H1 (cell line): ENCODE measurements around the gene GTF2A2. TPM values are rescaled to one million over a fixed set of nuclear protein-coding genes. Genes with fewer than 3 reads are reported as not detected.
A peak's percentile ranks its signal among the peaks of the same experiment; 100 is the strongest.

ENCODE experiments used
- CTCF ChIA-PET: fragments of 300-600 bp; sonication (Branson Sonifier 250); formaldehyde crosslinking; loops from one replicate; lab custom pipeline; 2021; ENCODE audit not compliant: partially characterized antibody; lab: Charles Lee
- POLR2A ChIA-PET: fragments of 300-600 bp; sonication (Branson Sonifier 250); formaldehyde crosslinking; loops from one replicate; lab custom pipeline; 2021; ENCODE audit warnings: inconsistent platforms; ENCODE audit not compliant: partially characterized antibody; lab: Charles Lee
- DNase-seq, 2 experiments: peaks; one replicate each; pipeline versions ENCODE4 v3.0.0 to v3.0.0-alpha.2; 2010 to 2022; ENCODE audit warnings: low spot score in 2 of 2, low read depth in 1 of 2, mixed read lengths in 1 of 2
- FAIRE-seq: peaks from 2 replicates; lab custom pipeline; 2011; peaks lifted over from hg19 to GRCh38; lab: Jason Lieb, UNC
- H2AFZ ChIP-seq: 2 replicates; pipeline ENCODE4 v1.8.1; 2012; ENCODE audit warnings: low read length, inconsistent platforms
- H2AK5ac ChIP-seq: 2 replicates; pipeline ENCODE4 v1.6.1; 2013; ENCODE audit warnings: low read depth, low read length
- H2BK120ac ChIP-seq: replicated peaks from 2 replicates; pipeline ENCODE3; 2013; ENCODE audit warnings: low read depth, low read length, inconsistent platforms
- H2BK12ac ChIP-seq: 2 replicates; pipeline ENCODE4 v1.6.1; 2013; ENCODE audit warnings: low read depth, low read length
- H2BK15ac ChIP-seq: 2 replicates; pipeline ENCODE4 v1.6.1; 2013; ENCODE audit warnings: low read length
- H2BK20ac ChIP-seq: 2 replicates; pipeline ENCODE4 v1.6.1; 2013; ENCODE audit warnings: low read length
- H2BK5ac ChIP-seq: 2 replicates; pipeline ENCODE4 v1.6.1; 2013; ENCODE audit warnings: low read depth, low read length
- H3K14ac ChIP-seq: 2 replicates; pipeline ENCODE4 v1.6.1; 2013; ENCODE audit warnings: inconsistent platforms; ENCODE audit not compliant: insufficient read length
- H3K18ac ChIP-seq: 2 replicates; pipeline ENCODE4 v1.6.1; 2013; ENCODE audit warnings: low read length; ENCODE audit errors: extremely low read depth
- H3K23ac ChIP-seq: 2 replicates; pipeline ENCODE4 v1.6.1; 2013; ENCODE audit warnings: inconsistent platforms; ENCODE audit not compliant: insufficient read length
- H3K23me2 ChIP-seq: 2 replicates; pipeline ENCODE4 v1.6.1; 2013; ENCODE audit warnings: low read depth, low read length
- H3K27ac ChIP-seq: 2 replicates; pipeline ENCODE4 v1.6.1; 2011; ENCODE audit warnings: low read depth, low read length, inconsistent platforms
- H3K27me3 ChIP-seq, 4 experiments: replicated peaks in 1 of 4; 1 replicate in 1 of 4; 2 replicates in 3 of 4; pipeline versions ENCODE4 v1.6.1 to v1.8.1; 2011 to 2013; ENCODE audit warnings: low read length in 3 of 4, mild to moderate bottlenecking in 3 of 4, inconsistent platforms in 2 of 4, mixed read lengths in 2 of 4, moderate library complexity in 1 of 4; ENCODE audit not compliant: control insufficient read depth in 3 of 4, insufficient read depth in 3 of 4; ENCODE audit errors: extremely low read depth in 1 of 4
- H3K36me3 ChIP-seq, 4 experiments: 2 replicates each; pipeline versions ENCODE4 v1.6.1 to v1.8.1; 2011 to 2013; ENCODE audit warnings: mild to moderate bottlenecking in 4 of 4, low read length in 3 of 4, moderate library complexity in 2 of 4, control low read depth in 1 of 4, inconsistent platforms in 1 of 4; ENCODE audit not compliant: insufficient read depth in 4 of 4, control insufficient read depth in 2 of 4
- H3K4ac ChIP-seq: replicated peaks from 2 replicates; pipeline ENCODE3; 2013; ENCODE audit warnings: low read length, low read depth, mixed read lengths, inconsistent platforms; ENCODE audit not compliant: insufficient read length
- H3K4me1 ChIP-seq, 4 experiments: replicated peaks in 1 of 4; 1 replicate in 1 of 4; 2 replicates in 3 of 4; pipeline versions ENCODE4 v1.6.1 to v1.8.1; 2011 to 2013; ENCODE audit warnings: low read length in 3 of 4, inconsistent platforms in 2 of 4, mixed read lengths in 1 of 4; ENCODE audit not compliant: insufficient read depth in 4 of 4, control insufficient read depth in 3 of 4
- H3K4me2 ChIP-seq, 2 experiments: 2 replicates each; pipeline versions ENCODE4 v1.6.1 to v1.8.1; 2011 to 2013; ENCODE audit warnings: low read depth in 2 of 2, low read length in 2 of 2, control low read depth in 1 of 2, inconsistent platforms in 1 of 2, mild to moderate bottlenecking in 1 of 2; ENCODE audit not compliant: insufficient read depth in 1 of 2
- H3K4me3 ChIP-seq, 4 experiments: fragments of 200-600, 300-600 bp in 1 of 4; sonication (generic), shearing (Covaris generic), sonication (Bioruptor Twin) in 1 of 4; 2 replicates each; pipeline versions ENCODE4 v1.5.1 to v1.8.1; 2011 to 2016; ENCODE audit warnings: low read length in 4 of 4, low read depth in 3 of 4, control low read depth in 2 of 4, inconsistent platforms in 2 of 4, mild to moderate bottlenecking in 2 of 4, mixed read lengths in 1 of 4, moderate library complexity in 1 of 4; ENCODE audit not compliant: insufficient read depth in 2 of 4; ENCODE audit errors: extremely low read depth in 1 of 4
- H3K56ac ChIP-seq: replicated peaks from 2 replicates; pipeline ENCODE3; 2013; ENCODE audit warnings: low read depth, mild to moderate bottlenecking, mixed read lengths, low read length, inconsistent platforms; ENCODE audit not compliant: insufficient read length
- H3K79me1 ChIP-seq: 2 replicates; pipeline ENCODE4 v1.6.1; 2013; ENCODE audit warnings: low read depth, low read length, control low read depth
- H3K79me2 ChIP-seq, 2 experiments: 2 replicates each; pipeline versions ENCODE4 v1.6.1 to v1.8.1; 2012 to 2013; ENCODE audit warnings: low read length in 2 of 2, mild to moderate bottlenecking in 2 of 2, inconsistent platforms in 1 of 2; ENCODE audit not compliant: insufficient read depth in 2 of 2, control insufficient read depth in 1 of 2
- H3K9ac ChIP-seq, 4 experiments: replicated peaks in 1 of 4; 1 replicate in 1 of 4; 2 replicates in 3 of 4; pipeline versions ENCODE4 v1.6.1 to v1.8.1; 2011 to 2013; ENCODE audit warnings: low read depth in 3 of 4, low read length in 3 of 4, control low read depth in 2 of 4, mild to moderate bottlenecking in 2 of 4, moderate library complexity in 2 of 4, inconsistent platforms in 1 of 4; ENCODE audit errors: extremely low read depth in 1 of 4
- H3K9me3 ChIP-seq, 2 experiments: 2 replicates each; pipeline versions ENCODE4 v1.6.1 to v1.8.1; 2012 to 2013; ENCODE audit warnings: mild to moderate bottlenecking in 2 of 2, moderate library complexity in 2 of 2, control low read depth in 1 of 2, inconsistent platforms in 1 of 2, low read depth in 1 of 2, low read length in 1 of 2, mixed read lengths in 1 of 2; ENCODE audit not compliant: insufficient read depth in 2 of 2
- H4K20me1 ChIP-seq, 2 experiments: replicated peaks in 1 of 2; 2 replicates each; pipeline versions ENCODE3 to v1.8.1; 2011 to 2013; ENCODE audit warnings: inconsistent platforms in 2 of 2, low read length in 2 of 2, mild to moderate bottlenecking in 1 of 2; ENCODE audit not compliant: insufficient read depth in 2 of 2, control insufficient read depth in 1 of 2
- H4K5ac ChIP-seq: 2 replicates; pipeline ENCODE4 v1.6.1; 2013; ENCODE audit warnings: low read length, low read depth, mixed read lengths, inconsistent platforms; ENCODE audit not compliant: insufficient read length
- H4K8ac ChIP-seq: 2 replicates; pipeline ENCODE4 v1.8.0; 2013; ENCODE audit warnings: mild to moderate bottlenecking, moderate library complexity, low read length, inconsistent platforms; ENCODE audit not compliant: insufficient read depth; ENCODE audit errors: extremely low read depth
- H4K91ac ChIP-seq: replicated peaks from 2 replicates; pipeline ENCODE3; 2013; ENCODE audit warnings: low read length, mixed read lengths, inconsistent platforms; ENCODE audit not compliant: insufficient read length
- ASH2L ChIP-seq: fragments of 200-600, 300-600 bp; sonication (generic); IDR thresholded peaks from one replicate; pipeline ENCODE4 v1.7.1; 2017; ENCODE audit warnings: low read length
- EP300 ChIP-seq, 2 experiments: IDR thresholded peaks; 1 replicate in 1 of 2; 2 replicates in 1 of 2; pipeline ENCODE4 v1.6.1; 2011 to 2012; ENCODE audit warnings: low read depth in 2 of 2, low read length in 2 of 2, mild to moderate bottlenecking in 2 of 2, borderline replicate concordance in 1 of 2, inconsistent platforms in 1 of 2, moderate library complexity in 1 of 2
- EZH2 ChIP-seq: fragments of 200-600 bp; sonication (generic); IDR thresholded peaks from 2 replicates; pipeline ENCODE4 v1.7.1; 2012; ENCODE audit warnings: low read depth, mild to moderate bottlenecking, moderate library complexity, low read length, inconsistent platforms; ENCODE audit not compliant: severe bottlenecking
- GABPA ChIP-seq: IDR thresholded peaks from 2 replicates; pipeline ENCODE4 v1.6.1; 2011; ENCODE audit warnings: mild to moderate bottlenecking, low read length, moderate library complexity, borderline replicate concordance; ENCODE audit not compliant: insufficient read depth
- KDM4A ChIP-seq: IDR thresholded peaks from one replicate; pipeline ENCODE4 v1.7.1; 2012; ENCODE audit warnings: low read depth, mild to moderate bottlenecking, moderate library complexity, low read length, inconsistent platforms; ENCODE audit not compliant: severe bottlenecking
- POLR2A ChIP-seq, 2 experiments: IDR thresholded peaks; 1 replicate in 1 of 2; 2 replicates in 1 of 2; pipeline ENCODE4 v1.6.1; 2011; ENCODE audit warnings: low read depth in 2 of 2, low read length in 2 of 2, mild to moderate bottlenecking in 2 of 2; ENCODE audit errors: control extremely low read depth in 1 of 2
- SP4 ChIP-seq: IDR thresholded peaks from 2 replicates; pipeline ENCODE4 v1.6.1; 2012; ENCODE audit warnings: low read length, inconsistent platforms
- WGBS, 2 experiments: shearing (Covaris generic) in 1 of 2; methylation state at CpG; one replicate each; pipeline versions ENCODE4 v1.1.6 to v1.1.7; 2013 to 2015; ENCODE audit warnings: low lambda C conversion rate in 2 of 2, mixed read lengths in 2 of 2, inconsistent platforms in 1 of 2, low coverage in 1 of 2, missing lambda C conversion rate in 1 of 2; ENCODE audit not compliant: insufficient replicate concordance in 2 of 2, insufficient coverage in 1 of 2, insufficient read length in 1 of 2; ENCODE audit errors: extremely low coverage in 1 of 2, missing lambda C conversion rate in 1 of 2; 5-methylcytosine and 5-hydroxymethylcytosine counted together
- long read RNA-seq, 2 experiments: library from RNA in 1 of 2; library from capped mRNA in 1 of 2; stranded (forward); transcript quantifications; one replicate each; pipeline ENCODE4 v2.0.0, GENCODE V29; 2021; ENCODE audit warnings: inconsistent platforms in 1 of 2
- polyA minus RNA-seq, 3 experiments: library from RNA; depleted of rRNA, polyadenylated mRNA; stranded (reverse); fragments of >200 nt; gene quantifications; 1 replicate in 2 of 3; 2 replicates in 1 of 3; pipeline ENCODE4 v1.2.3, GENCODE V29; 2011
- polyA plus RNA-seq, 7 experiments: library from polyadenylated mRNA; depleted of rRNA in 3 of 7; stranded (reverse) in 5 of 7; unstranded in 2 of 7; fragments of >200 nt in 5 of 7; fragments of 200-250 nt in 2 of 7; gene quantifications; 1 replicate in 5 of 7; 2 replicates in 1 of 7; 4 replicates in 1 of 7; pipeline versions ENCODE4 v1.2.1 to v1.2.3, GENCODE V29; 2011 to 2013; ENCODE audit warnings: missing spikeins in 2 of 7, mixed read lengths in 2 of 7
- total RNA-seq: library from RNA; stranded (reverse); fragmentation: NEBNext Ultra II Directional; extraction: Animal tissue kit (Norgen Biotek cat#: 25700); gene quantifications from 2 replicates; pipeline ENCODE4 v1.2.1, GENCODE V29; 2021

GTF2A2 gene, protein sequence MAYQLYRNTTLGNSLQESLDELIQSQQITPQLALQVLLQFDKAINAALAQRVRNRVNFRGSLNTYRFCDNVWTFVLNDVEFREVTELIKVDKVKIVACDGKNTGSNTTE
- total RNA-seq: 137 and 161 TPM in 2 replicates
- polyA plus RNA-seq (2011; rRNA removed): 26.7 and 52.2 TPM in 2 replicates
- polyA plus RNA-seq (2011; cell fraction: cytosol; rRNA removed): 47.5 TPM
- 43.7 TPM for polyA plus RNA-seq (2011; cell fraction: nucleus; rRNA removed)
- polyA plus RNA-seq (2012, experiment 1 of 2): 40.5 to 93.9 TPM (median 58.7 TPM) in 4 replicates
- polyA plus RNA-seq (2012, experiment 2 of 2): 39.4 TPM
- 240 TPM for polyA plus RNA-seq (2013, experiment 1 of 2)
- 234 TPM for polyA plus RNA-seq (2013, experiment 2 of 2)
- 10.3 and 16.2 TPM in 2 replicates for polyA minus RNA-seq (2011; rRNA and poly(A)+ RNA removed)
- polyA minus RNA-seq (2011; cell fraction: cytosol; rRNA and poly(A)+ RNA removed): 12.6 TPM
- polyA minus RNA-seq (2011; cell fraction: nucleus; rRNA and poly(A)+ RNA removed): 9.9 TPM
- long read RNA-seq, experiment 1, transcript GTF2A2-202 (5 exons, 1,582 nt): major isoform, 76 of 125 reads
- long read RNA-seq, experiment 1, partial matches to known transcripts: 26 of 125 reads
- long read RNA-seq, experiment 1, other reads (novel, unspliced or antisense): 18 of 125 reads
- long read RNA-seq, experiment 2, transcript GTF2A2-202 (5 exons, 1,582 nt): major isoform, 31 of 34 reads
- long read RNA-seq, experiment 2, partial matches to known transcripts: 0 of 34 reads
- long read RNA-seq, experiment 2, other reads (novel, unspliced or antisense): 3 of 34 reads

- Histone ChIP-seq H3K9ac (peak within 1 kb of the TSS; percentile 66 to 91 (median 84)), H3K4me3 (peak within 1 kb of the TSS; percentile 84 to 95 (median 90)), H2AK5ac (no peak within 1 kb of the TSS), H2BK12ac (no peak within 1 kb of the TSS), H3K9me3 (peaks cover 0 to 3% of the 10 kb centered on the region in 2 experiments; a peak in 1 of 4 replicates), H3K4me1 (peaks cover 0 to 7% (median 0%) of the 10 kb centered on the region in 4 experiments; a peak in 1 of 7 replicates), H3K18ac (peak within 1 kb of the TSS; percentile 71; the same call in 1 of the 2 replicates), H4K5ac (peak within 1 kb of the TSS; percentile 48), H3K36me3 (peaks cover 0 to 31% (median 8%) of the 10 kb centered on the region in 4 experiments; a peak in 4 of 8 replicates), H3K4me2 (peak within 1 kb of the TSS; percentile 64 to 66), H4K91ac (no peak within 1 kb of the TSS), H3K4ac (no peak within 1 kb of the TSS), H2BK15ac (no peak within 1 kb of the TSS), H2BK5ac (peak within 1 kb of the TSS; percentile 71; the same call in 1 of the 2 replicates), H4K20me1 (peaks cover 2 to 3% of the 10 kb centered on the region in 2 experiments), H2AFZ (no peak within 1 kb of the TSS), H3K14ac (peak within 1 kb of the TSS; percentile 22), H4K8ac (peak within 1 kb of the TSS; percentile 92; the same call in 1 of the 2 replicates), H3K23me2 (peaks cover 5% of the 10 kb centered on the region), H3K79me2 (peaks cover 24 to 49% of the 10 kb centered on the region in 2 experiments), H2BK20ac (no peak within 1 kb of the TSS), H3K27me3 (no peaks in the 10 kb centered on the region), H3K27ac (peak within 1 kb of the TSS; percentile 41), H3K56ac (no peak within 1 kb of the TSS), H3K23ac (no peak within 1 kb of the TSS), H2BK120ac (no peak within 1 kb of the TSS), H3K79me1 (peaks cover 17% of the 10 kb centered on the region)
- DNase-seq: peak; percentile 84 to 93
- WGBS, 2 experiments: 2% methylated on average over 41 of the region's 59 CpGs; no CpG with 5 or more reads in 1 of the 2 experiments
- CTCF ChIA-PET: interaction anchor here (0.9 to 1.2 kb wide), 3 partner anchors 8 to 124 kb away, joined by 3 to 10 read pairs (median 4); no protein-coding TSS in a partner anchor
- no peak for FAIRE-seq
- POLR2A ChIA-PET: interaction anchor here (0.7 to 1.8 kb wide), 10 partner anchors 11 to 331 kb away, joined by 3 to 9 read pairs (median 4); partner anchors contain the start of gene BNIP2
- TF ChIP-seq EZH2: no peak
- peak; percentile 88 for TF ChIP-seq GABPA
- peak; percentile 92 for TF ChIP-seq ASH2L
- TF ChIP-seq POLR2A (IDR thresholded peaks at IDR 0.05; ENCODE audit: control extremely low read depth in 1 of 2, low read depth in 2 of 2, low read length in 2 of 2): peak; percentile 46 to 86
- peak; percentile 94 for TF ChIP-seq KDM4A
- peak; percentile 55; the same call in 1 of the 2 replicates for TF ChIP-seq SP4
- no peak for TF ChIP-seq EP300 (IDR thresholded peaks at IDR 0.05; ENCODE audit: borderline replicate concordance in 1 of 2, low read depth in 2 of 2, low read length in 2 of 2)
Measured at GRCh38 chr15:59656897-59657634, at the start of gene GTF2A2. TSS of gene GTF2A2 (minus strand) at chr15:59657515. CDS start at chr15:59652277, 5,238 bp downstream.
